GM18517 (cell line): ENCODE results near the gene ERVFRD-1.
"Not testable (repeated sequence)": the region's sequence is repeated elsewhere in the genome, so short reads cannot be mapped to it uniquely, and the experiment has no call there.

Experiments used
- ATAC-seq: cut with Tn5 transposase; IDR thresholded peaks from one replicate; pipeline ENCODE4 v1.9.1; 2021; ENCODE audit warnings: mild to moderate bottlenecking, moderate library complexity; ENCODE audit not compliant: unreplicated experiment

ERVFRD-1 gene

GRCh38 chr6:11129908-11130565, 18.5 kb upstream of the ERVFRD-1 start:
- ATAC-seq, result peak; percentile 49

- no peak for ATAC-seq
These were observed 17.1 kb upstream of the ERVFRD-1 start for GRCh38 chr6:11128608-11129007.

GRCh38 chr6:11126876-11127275, 15.4 kb upstream of the ERVFRD-1 start:
- no peak for ATAC-seq

- no peak for ATAC-seq
These were observed 12.5 kb upstream of the ERVFRD-1 start for GRCh38 chr6:11123978-11124377.

- ATAC-seq, result no peak
These were observed 10.9 kb upstream of the ERVFRD-1 start for GRCh38 chr6:11122380-11122779.

GRCh38 chr6:11121851-11122250, 10.3 kb upstream of the ERVFRD-1 start:
- ATAC-seq, result no peak

- no peak for ATAC-seq
These were observed 8.9 kb upstream of the ERVFRD-1 start for GRCh38 chr6:11120271-11121005.

GRCh38 chr6:11115808-11116536, 4.4 kb upstream of the ERVFRD-1 start:
- ATAC-seq, result not testable (repeated sequence)

GRCh38 chr6:11113038-11113437, 1.5 kb upstream of the ERVFRD-1 start:
- ATAC-seq, result no peak

GRCh38 chr6:11111769-11112437, 378 bp upstream of the ERVFRD-1 start:
- ATAC-seq, result no peak

GRCh38 chr6:11108726-11109125, 2.8 kb downstream of the ERVFRD-1 start:
- no peak for ATAC-seq

GRCh38 chr6:11103065-11103464, 8.5 kb downstream of the ERVFRD-1 start:
- no peak for ATAC-seq

- no peak for ATAC-seq
These were observed 10.1 kb downstream of the ERVFRD-1 start for GRCh38 chr6:11101417-11101816.

- ATAC-seq, result no peak
These were observed 13.5 kb downstream of the ERVFRD-1 start for GRCh38 chr6:11098004-11098403.

- ATAC-seq, result no peak
These were observed 14.0 kb downstream of the ERVFRD-1 start for GRCh38 chr6:11097476-11097875.

GRCh38 chr6:11096109-11096508, 15.4 kb downstream of the ERVFRD-1 start:
- ATAC-seq, result no peak

- no peak for ATAC-seq
These were observed 16.6 kb downstream of the ERVFRD-1 start for GRCh38 chr6:11094941-11095340.

- peak; percentile 28 for ATAC-seq
These were observed 17.1 kb downstream of the ERVFRD-1 start for GRCh38 chr6:11094411-11094851.

GRCh38 chr6:11093626-11094410, 17.7 kb downstream of the ERVFRD-1 start, which contains the start of gene SMIM13:
TSS of gene SMIM13 (plus strand) at chr6:11093834. CDS start at chr6:11094314, 480 bp downstream.
- ATAC-seq, result peak; percentile 81

- ATAC-seq, result peak; percentile 40
These were observed 18.2 kb downstream of the ERVFRD-1 start for GRCh38 chr6:11093376-11093625.
